Measurements from ENCODE around the gene BMPR1B.

The BMPR1B gene

DNA sequence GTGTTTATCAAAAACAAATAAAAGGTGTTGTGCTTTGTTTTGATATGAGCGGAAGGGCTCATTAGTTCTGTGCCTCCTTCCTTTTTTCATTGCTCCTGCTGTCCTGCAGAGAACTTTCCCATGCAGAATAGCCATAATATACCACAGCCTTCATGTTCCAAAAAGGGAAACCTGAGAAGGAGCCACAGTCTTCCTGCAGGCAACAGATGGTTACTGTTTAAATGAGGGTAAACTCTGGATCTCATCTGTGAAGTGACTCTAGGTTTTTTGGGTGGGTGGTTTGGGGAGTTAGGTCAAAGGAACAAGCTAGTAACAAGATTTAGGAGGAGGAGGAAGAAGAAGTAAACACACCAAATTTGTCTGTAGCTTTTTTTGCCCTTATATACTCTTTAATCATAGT lies 131.8 kb downstream of the BMPR1B start:
- no peaks in the 10 kb centered on the region for H3K36me3 Mint-ChIP-seq
- no peak overlapping the region for H3K4me3 Mint-ChIP-seq
- H3K4me1 Mint-ChIP-seq = no peaks in the 10 kb centered on the region
- CTCF ChIA-PET = no interaction called here
- no peak overlapping the region for H3K27ac Mint-ChIP-seq
- H3K9me3 Mint-ChIP-seq = no peaks in the 10 kb centered on the region
- DNase-seq = no peak
- H3K27me3 Mint-ChIP-seq = no peaks in the 10 kb centered on the region

DNA sequence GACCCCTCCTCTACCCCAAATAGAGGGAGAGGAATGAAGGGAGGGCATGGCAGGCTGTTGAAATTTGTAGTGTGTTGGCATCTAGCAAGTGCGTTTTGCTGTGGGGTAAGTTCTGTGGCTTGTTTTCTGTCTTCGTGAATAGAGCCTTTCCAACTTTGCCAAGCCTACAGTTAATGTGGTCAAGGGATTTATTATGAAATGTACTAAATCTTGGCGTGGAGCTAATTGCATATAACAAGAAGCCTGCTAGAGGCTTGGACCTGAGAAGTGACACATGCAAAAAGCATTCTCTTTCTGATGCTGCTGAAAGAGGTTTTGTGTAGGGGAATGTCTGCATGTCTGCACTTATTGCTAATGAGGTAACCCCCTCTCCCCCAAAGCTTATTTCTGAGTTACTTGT lies 132.2 kb downstream of the BMPR1B start:
- Mint-ChIP-seq H3K4me3 (no peak overlapping the region), H3K36me3 (no peaks in the 10 kb centered on the region), H3K27ac (no peak overlapping the region), H3K27me3 (no peaks in the 10 kb centered on the region), H3K9me3 (no peaks in the 10 kb centered on the region), H3K4me1 (no peaks in the 10 kb centered on the region)
- CTCF ChIA-PET = no interaction called here
- DNase-seq = no peak

DNA sequence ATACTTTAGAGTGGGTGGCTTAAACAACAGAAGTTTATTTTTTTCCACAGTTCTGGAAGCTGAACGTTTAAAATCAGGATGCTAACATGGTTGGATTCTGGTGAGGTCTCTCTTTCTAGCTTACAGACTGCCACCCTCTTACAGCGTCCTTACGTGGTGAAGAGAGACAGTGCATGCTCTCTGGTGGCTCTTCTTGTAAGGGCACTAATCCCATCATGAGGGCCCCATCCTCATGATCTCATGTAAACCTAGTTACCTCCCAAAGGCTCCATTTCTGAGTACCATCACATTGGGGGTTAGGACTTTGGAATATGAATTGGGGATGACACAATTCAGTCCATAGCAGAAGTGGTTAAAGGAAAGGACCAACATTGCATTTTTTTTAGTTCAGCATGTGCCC lies 132.8 kb downstream of the BMPR1B start:
- CTCF ChIA-PET = no interaction called here

DNA sequence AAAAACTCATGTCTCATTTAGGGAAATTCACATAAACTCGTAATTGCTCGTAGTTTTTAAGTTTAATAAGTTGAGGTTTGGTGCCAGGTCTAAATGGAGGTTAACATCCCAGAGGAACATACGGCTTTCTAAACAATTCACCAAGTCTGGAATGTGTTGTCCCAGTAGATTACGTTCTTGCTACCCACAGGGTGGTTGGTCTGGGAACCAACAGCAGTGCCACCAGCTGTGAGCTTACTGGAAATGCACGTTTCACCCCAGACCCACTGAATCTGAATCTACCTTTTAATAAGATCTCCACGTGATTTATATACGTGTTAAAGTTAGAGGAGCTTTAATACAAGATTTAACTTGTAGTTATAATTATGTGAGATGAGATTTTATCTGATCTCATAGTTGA lies 134.3 kb downstream of the BMPR1B start:
- Mint-ChIP-seq H3K9me3 (no peaks in the 10 kb centered on the region), H3K4me3 (no peak overlapping the region), H3K36me3 (no peaks in the 10 kb centered on the region), H3K4me1 (no peaks in the 10 kb centered on the region), H3K27ac (no peak overlapping the region), H3K27me3 (no peaks in the 10 kb centered on the region)
- CTCF ChIA-PET = no interaction called here
- no peak for DNase-seq

More for the DNA sequence above, 132.8 kb downstream of the BMPR1B start:
- Mint-ChIP-seq H3K9me3 (no peaks in the 10 kb centered on the region), H3K27ac (no peak overlapping the region), H3K4me3 (no peak overlapping the region), H3K36me3 (no peaks in the 10 kb centered on the region), H3K27me3 (no peaks in the 10 kb centered on the region), H3K4me1 (no peaks in the 10 kb centered on the region)
- DNase-seq = no peak

GRCh38 chr4:94895081-94895480 lies 137.3 kb downstream of the BMPR1B start:
- H3K4me1 Mint-ChIP-seq = no peaks in the 10 kb centered on the region
- no peaks in the 10 kb centered on the region for H3K27me3 Mint-ChIP-seq
- H3K36me3 Mint-ChIP-seq = no peaks in the 10 kb centered on the region
- no peaks in the 10 kb centered on the region for H3K9me3 Mint-ChIP-seq
- no peak overlapping the region for H3K27ac Mint-ChIP-seq
- H3K4me3 Mint-ChIP-seq = no peak overlapping the region
- CTCF ChIA-PET = interaction anchor here (0.8 kb wide), 1 partner anchor 9 kb away, joined by 3 read pairs; no protein-coding TSS in a partner anchor
- DNase-seq = no peak

- no peak overlapping the region for H3K4me3 Mint-ChIP-seq
Observed at GRCh38 chr4:94897023-94897422, 139.3 kb downstream of the BMPR1B start.

DNA sequence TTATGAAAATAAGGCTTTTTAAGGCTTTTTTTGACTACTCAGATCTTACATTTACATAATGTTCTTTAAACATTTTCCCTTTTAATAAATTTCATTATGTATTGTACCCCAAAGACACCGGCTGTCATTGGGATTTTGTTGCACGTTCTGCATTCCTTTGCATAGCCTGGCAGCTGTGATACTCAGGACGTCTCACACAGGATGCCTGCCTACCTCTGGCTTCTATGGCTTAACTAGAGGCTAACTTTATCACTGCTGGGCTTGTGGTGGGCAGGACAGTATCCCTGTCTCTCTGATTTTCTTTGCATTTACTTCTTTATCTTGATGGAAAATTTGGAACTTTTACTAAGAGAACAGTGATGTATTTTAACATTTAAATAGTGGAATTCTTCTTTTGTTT lies 147.8 kb downstream of the BMPR1B start:
- no peaks in the 10 kb centered on the region for H3K4me1 Mint-ChIP-seq
- no peaks in the 10 kb centered on the region for H3K27me3 Mint-ChIP-seq
- H3K27ac Mint-ChIP-seq = no peak overlapping the region
- CTCF ChIA-PET = no interaction called here
- DNase-seq = no peak
- no peaks in the 10 kb centered on the region for H3K9me3 Mint-ChIP-seq
- H3K4me3 Mint-ChIP-seq = no peak overlapping the region
- H3K36me3 Mint-ChIP-seq = no peaks in the 10 kb centered on the region

More at GRCh38 chr4:94897023-94897422, 139.3 kb downstream of the BMPR1B start:
- CTCF ChIA-PET = no interaction called here
- H3K27me3 Mint-ChIP-seq = no peaks in the 10 kb centered on the region
- no peaks in the 10 kb centered on the region for H3K4me1 Mint-ChIP-seq
- no peak for DNase-seq
- no peaks in the 10 kb centered on the region for H3K9me3 Mint-ChIP-seq
- H3K36me3 Mint-ChIP-seq = no peaks in the 10 kb centered on the region
- no peak overlapping the region for H3K27ac Mint-ChIP-seq

DNA sequence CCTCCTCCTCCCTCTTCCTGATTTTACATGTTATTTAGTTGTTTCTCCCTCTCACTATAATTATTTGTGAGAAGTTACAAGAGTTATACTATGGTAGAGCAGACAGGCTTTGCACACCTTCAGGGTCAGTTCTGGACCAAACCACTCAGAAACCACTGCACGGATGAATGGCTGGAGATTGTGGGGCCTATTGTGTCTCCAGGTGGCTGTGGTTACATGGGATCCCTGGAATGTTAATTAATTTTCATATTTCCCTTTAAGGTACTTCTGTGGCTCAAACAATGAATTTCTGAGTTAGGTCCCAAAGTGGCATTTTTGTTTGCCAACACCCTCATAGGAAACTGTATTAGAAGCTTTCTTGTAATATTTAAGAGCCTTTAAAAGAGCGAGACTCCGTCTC lies 151.9 kb downstream of the BMPR1B start:
- Mint-ChIP-seq H3K27ac (no peak overlapping the region), H3K9me3 (peaks cover 3% of the 10 kb centered on the region), H3K27me3 (no peaks in the 10 kb centered on the region), H3K4me1 (peaks cover 17% of the 10 kb centered on the region), H3K4me3 (no peak overlapping the region), H3K36me3 (no peaks in the 10 kb centered on the region)
- CTCF ChIA-PET = no interaction called here
- DNase-seq = no peak

DNA sequence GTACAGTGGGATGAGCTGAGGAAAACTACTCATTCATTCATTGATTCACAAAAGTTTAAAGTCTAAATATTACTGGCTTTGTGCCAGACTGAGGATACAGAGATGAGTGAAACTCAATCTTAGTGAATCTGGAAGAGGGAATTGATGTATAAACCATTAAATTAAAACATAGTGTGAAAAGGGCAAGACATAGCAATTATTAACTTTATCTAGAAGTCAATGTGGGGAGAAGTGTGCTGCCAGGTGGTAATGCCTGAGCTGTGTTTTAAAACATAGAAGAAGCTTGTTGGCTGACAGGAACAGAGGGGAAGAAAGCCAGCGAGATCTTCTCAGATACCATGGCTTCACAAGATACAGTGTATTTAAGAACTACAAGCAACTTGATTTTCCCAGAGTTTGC lies 153.4 kb downstream of the BMPR1B start:
- Mint-ChIP-seq H3K4me1 (peaks cover 17% of the 10 kb centered on the region), H3K36me3 (peaks cover 1% of the 10 kb centered on the region), H3K27ac (no peak overlapping the region), H3K4me3 (no peak overlapping the region), H3K9me3 (peaks cover 7% of the 10 kb centered on the region), H3K27me3 (no peaks in the 10 kb centered on the region)
- DNase-seq = no peak
- CTCF ChIA-PET = no interaction called here

- Mint-ChIP-seq H3K36me3 (peaks cover 1% of the 10 kb centered on the region), H3K4me1 (peaks cover 17% of the 10 kb centered on the region), H3K4me3 (no peak overlapping the region), H3K27ac (no peak overlapping the region), H3K9me3 (peaks cover 10% of the 10 kb centered on the region), H3K27me3 (no peaks in the 10 kb centered on the region)
- DNase-seq = no peak
- CTCF ChIA-PET = no interaction called here
Observed at GRCh38 chr4:94912606-94913005, 154.9 kb downstream of the BMPR1B start.

- H3K4me1 Mint-ChIP-seq = peaks cover 17% of the 10 kb centered on the region
- H3K36me3 Mint-ChIP-seq = peaks cover 1% of the 10 kb centered on the region
- no peak overlapping the region for H3K4me3 Mint-ChIP-seq
- H3K27me3 Mint-ChIP-seq = no peaks in the 10 kb centered on the region
- no peak for DNase-seq
- CTCF ChIA-PET = no interaction called here
- H3K9me3 Mint-ChIP-seq = peaks cover 10% of the 10 kb centered on the region
- peak overlapping the region; percentile 59 for H3K27ac Mint-ChIP-seq
Observed at GRCh38 chr4:94913316-94913715, 155.6 kb downstream of the BMPR1B start.

- no peak overlapping the region for H3K4me3 Mint-ChIP-seq
- CTCF ChIA-PET = no interaction called here
- H3K9me3 Mint-ChIP-seq = peaks cover 7% of the 10 kb centered on the region
- DNase-seq = no peak
- H3K27me3 Mint-ChIP-seq = no peaks in the 10 kb centered on the region
- H3K27ac Mint-ChIP-seq = no peak overlapping the region
- peaks cover 14% of the 10 kb centered on the region for H3K4me1 Mint-ChIP-seq
- H3K36me3 Mint-ChIP-seq = peaks cover 1% of the 10 kb centered on the region
Observed at GRCh38 chr4:94917146-94917545, 159.4 kb downstream of the BMPR1B start.

GRCh38 chr4:94918543-94918942 lies 160.8 kb downstream of the BMPR1B start:
- H3K9me3 Mint-ChIP-seq = peaks cover 7% of the 10 kb centered on the region
- DNase-seq = no peak
- H3K36me3 Mint-ChIP-seq = peaks cover 1% of the 10 kb centered on the region
- CTCF ChIA-PET = no interaction called here
- no peaks in the 10 kb centered on the region for H3K27me3 Mint-ChIP-seq
- H3K4me3 Mint-ChIP-seq = no peak overlapping the region
- no peak overlapping the region for H3K27ac Mint-ChIP-seq
- peaks cover 4% of the 10 kb centered on the region for H3K4me1 Mint-ChIP-seq

GRCh38 chr4:94920369-94920768 lies 162.6 kb downstream of the BMPR1B start:
- Mint-ChIP-seq H3K4me1 (no peaks in the 10 kb centered on the region), H3K9me3 (peaks cover 7% of the 10 kb centered on the region), H3K27me3 (no peaks in the 10 kb centered on the region), H3K27ac (no peak overlapping the region), H3K36me3 (peaks cover 1% of the 10 kb centered on the region), H3K4me3 (no peak overlapping the region)
- DNase-seq = no peak
- CTCF ChIA-PET = no interaction called here

DNA sequence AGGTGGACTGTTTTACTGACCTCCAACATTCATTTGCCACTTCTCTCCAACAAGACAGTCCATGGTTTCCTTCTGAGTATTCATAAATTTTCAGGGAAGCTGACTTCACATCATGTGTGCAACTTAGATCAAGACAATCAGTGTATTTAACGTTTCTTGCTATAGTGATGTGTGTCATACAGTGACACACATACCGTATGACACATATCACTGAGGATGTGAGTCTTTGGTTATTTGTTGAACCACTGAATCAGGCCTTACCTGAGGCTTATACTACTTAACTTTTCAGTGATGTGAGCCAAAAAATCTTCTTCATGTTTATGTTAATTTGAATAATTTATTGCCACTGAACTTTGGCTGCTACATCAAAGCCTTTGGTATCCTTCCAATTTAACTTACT lies 166.8 kb downstream of the BMPR1B start:
- no peak overlapping the region for H3K4me3 Mint-ChIP-seq
- H3K27ac Mint-ChIP-seq = no peak overlapping the region
- no peak for DNase-seq
- no peaks in the 10 kb centered on the region for H3K27me3 Mint-ChIP-seq
- CTCF ChIA-PET = no interaction called here
- no peaks in the 10 kb centered on the region for H3K4me1 Mint-ChIP-seq
- H3K36me3 Mint-ChIP-seq = no peaks in the 10 kb centered on the region
- H3K9me3 Mint-ChIP-seq = no peaks in the 10 kb centered on the region

DNA sequence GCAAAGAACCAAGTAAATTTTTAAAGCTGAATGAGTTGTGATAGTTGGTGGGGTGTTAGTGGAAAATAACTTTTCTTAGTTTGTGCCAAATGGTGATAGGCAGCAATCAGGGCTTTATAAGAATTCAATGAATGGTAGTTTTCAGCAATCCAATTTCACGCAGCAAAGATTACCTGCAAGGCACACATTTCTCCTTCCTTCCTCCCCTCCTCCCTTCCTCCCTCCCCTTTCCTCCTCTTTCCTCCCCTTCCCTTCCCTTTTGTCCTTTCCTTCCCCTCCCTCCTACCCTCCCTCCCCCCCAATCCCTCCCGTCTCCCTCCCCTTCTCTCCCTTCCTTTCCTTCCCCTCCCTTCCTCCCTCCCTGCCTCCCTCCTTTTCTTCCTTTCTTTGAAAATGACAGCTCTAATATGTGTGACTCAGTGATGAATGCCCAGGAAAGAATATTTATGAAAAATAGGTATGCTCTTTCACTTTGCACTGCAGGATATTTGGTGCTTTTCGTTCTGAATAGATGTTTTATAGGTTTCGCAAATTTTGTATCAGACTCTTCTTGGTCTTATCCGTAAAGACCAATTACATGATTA lies 168.1 kb downstream of the BMPR1B start:
- DNase-seq = no peak
- H3K9me3 Mint-ChIP-seq = no peaks in the 10 kb centered on the region
- CTCF ChIA-PET = no interaction called here
- no peaks in the 10 kb centered on the region for H3K27me3 Mint-ChIP-seq
- H3K4me3 Mint-ChIP-seq = no peak overlapping the region
- no peak overlapping the region for H3K27ac Mint-ChIP-seq
- no peaks in the 10 kb centered on the region for H3K36me3 Mint-ChIP-seq
- no peaks in the 10 kb centered on the region for H3K4me1 Mint-ChIP-seq
